Gastroesophageal sphincter (tissue), 3 donors: ENCODE results near the gene DEPDC5.

ENCODE experiments used
- CTCF ChIP-seq, 4 experiments: fragments of 200-600 bp in 2 of 4; fragments of 450-650 bp in 2 of 4; sonication (generic) in 1 of 4; IDR thresholded peaks; one replicate each; pipeline ENCODE4 v1.5.1; 2017 to 2019; ENCODE audit warnings: antibody characterized with exemption in 4 of 4, mild to moderate bottlenecking in 2 of 4, moderate library complexity in 2 of 4
- EP300 ChIP-seq: sonication (generic); formaldehyde crosslinking; IDR thresholded peaks from one replicate; pipeline ENCODE4 v1.6.1; 2017; ENCODE audit warnings: antibody characterized with exemption, mild to moderate bottlenecking
- POLR2A ChIP-seq, 2 donors: fragments of 450-650 bp; IDR thresholded peaks; one replicate each; pipeline ENCODE4 v1.6.1; 2017; ENCODE audit warnings: antibody characterized with exemption in 2 of 2, mild to moderate bottlenecking in 2 of 2, moderate library complexity in 1 of 2
- POLR2AphosphoS5 ChIP-seq: sonication (generic); formaldehyde crosslinking; IDR thresholded peaks from one replicate; pipeline ENCODE4 v1.6.1; 2017; ENCODE audit warnings: antibody characterized with exemption

GRCh38 chr22:31954535-31955523, 201.0 kb downstream of the DEPDC5 start:
- no peak for TF ChIP-seq CTCF (IDR thresholded peaks at IDR 0.05)
- no peak for TF ChIP-seq POLR2A (IDR thresholded peaks at IDR 0.05)
- TF ChIP-seq POLR2AphosphoS5, result no peak
- TF ChIP-seq EP300, result no peak
